Measurements from ENCODE around the gene DEFB125. TPM values are rescaled to one million over a fixed set of nuclear protein-coding genes. Genes with fewer than 3 reads are reported as not detected.
"Not testable (repeated sequence)": the region's sequence is repeated elsewhere in the genome, so short reads cannot be mapped to it uniquely, and the experiment has no call there.

Gene DEFB125
- total and polyA plus RNA-seq, 4 donors, result not detected

DNA sequence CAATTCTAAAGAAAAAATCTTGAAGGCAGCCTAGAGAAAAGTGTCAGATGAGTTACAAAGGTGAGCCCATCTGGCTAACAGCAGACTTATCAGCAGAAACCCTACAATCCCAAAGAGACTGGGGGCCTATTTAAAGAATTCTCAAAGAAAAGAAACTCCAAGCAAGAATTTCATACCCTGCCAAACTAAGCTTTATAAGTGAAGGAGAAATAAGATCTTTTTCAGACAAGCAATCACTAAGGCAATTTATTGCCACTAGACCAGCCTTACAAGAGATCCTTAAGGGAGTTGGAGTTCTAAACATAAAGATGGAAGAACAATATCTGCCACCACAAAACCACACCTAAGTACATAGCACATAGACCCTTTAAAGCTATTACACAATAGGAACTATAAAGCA is 30.0 kb downstream of the DEFB125 start:
- Histone ChIP-seq H3K9ac (ENCODE audit: low read depth in 1 of 2, low read length in 2 of 2) (no peak overlapping the region), H3K4me3 (ENCODE audit: low read depth in 1 of 3, low read length in 3 of 3) (no peak overlapping the region), H3K36me3 (ENCODE audit: control insufficient read depth in 4 of 4, insufficient read depth in 3 of 4, low read depth in 1 of 4, low read length in 3 of 4) (no peaks in the 10 kb centered on the region), H3K4me1 (ENCODE audit: control insufficient read depth in 4 of 4, insufficient read depth in 4 of 4, low read length in 3 of 4) (no peaks in the 10 kb centered on the region), H3K27ac (ENCODE audit: low read depth in 1 of 2, low read length in 2 of 2) (no peak overlapping the region), H3K27me3 (ENCODE audit: control insufficient read depth in 4 of 4, insufficient read depth in 4 of 4, low read length in 3 of 4) (peaks cover 0 to 2% (median 0%) of the 10 kb centered on the region in 4 donors), H3K9me3 (ENCODE audit: control insufficient read depth in 4 of 4, low read length in 3 of 4) (peaks cover 1 to 15% (median 3%) of the 10 kb centered on the region in 4 donors)
- no peak for DNase-seq (ENCODE audit: low spot score)
- no peak for TF ChIP-seq CTCF (IDR thresholded peaks at IDR 0.05; ENCODE audit: low read depth, low read length, missing input control)
- TF ChIP-seq EGR1 (IDR thresholded peaks at IDR 0.05; ENCODE audit: low read depth in 2 of 2), result no peak

DNA sequence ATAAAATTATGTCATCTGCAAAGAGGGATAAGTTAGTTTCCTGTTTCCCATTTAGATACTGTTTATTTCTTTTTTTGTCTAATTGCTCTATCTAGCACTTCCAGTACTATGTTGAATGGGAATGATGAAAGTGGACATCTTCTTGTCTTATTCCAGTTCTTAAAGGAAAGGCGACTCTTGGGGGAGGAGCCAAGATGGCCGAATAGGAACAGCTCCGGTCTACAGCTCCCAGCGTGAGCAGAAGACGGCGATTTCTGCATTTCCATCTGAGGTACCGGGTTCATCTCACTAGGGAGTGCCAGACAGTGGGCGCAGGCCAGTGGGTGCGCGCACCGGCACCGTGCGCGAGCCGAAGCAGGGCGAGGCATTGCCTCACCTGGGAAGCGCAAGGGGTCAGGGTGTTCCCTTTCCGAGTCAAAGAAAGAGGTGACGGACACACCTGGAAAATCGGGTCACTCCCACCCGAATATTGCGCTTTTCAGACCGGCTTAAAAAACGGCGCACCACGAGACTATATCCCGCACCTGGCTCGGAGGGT is 42.4 kb downstream of the DEFB125 start:
- H3K9me3 ChIP-seq (ENCODE audit: control insufficient read depth in 4 of 4, low read length in 3 of 4); H3K9ac ChIP-seq (ENCODE audit: low read depth in 1 of 2, low read length in 2 of 2); H3K36me3 ChIP-seq (ENCODE audit: control insufficient read depth in 4 of 4, insufficient read depth in 3 of 4, low read depth in 1 of 4, low read length in 3 of 4); H3K4me3 ChIP-seq (ENCODE audit: low read depth in 1 of 3, low read length in 3 of 3); H3K4me1 ChIP-seq (ENCODE audit: control insufficient read depth in 4 of 4, insufficient read depth in 4 of 4, low read length in 3 of 4); H3K27ac ChIP-seq (ENCODE audit: low read depth in 1 of 2, low read length in 2 of 2); DNase-seq (ENCODE audit: low spot score); H3K27me3 ChIP-seq (ENCODE audit: control insufficient read depth in 4 of 4, insufficient read depth in 4 of 4, low read length in 3 of 4): not testable (repeated sequence)
- 82% methylated on average over 27 of the region's 28 CpGs for WGBS

GRCh38 chr20:137668-138490 is 50.4 kb downstream of the DEFB125 start:
- H3K4me1 ChIP-seq (ENCODE audit: control insufficient read depth in 4 of 4, insufficient read depth in 4 of 4, low read length in 3 of 4), result no peaks in the 10 kb centered on the region
- no peak overlapping the region for H3K9ac ChIP-seq (ENCODE audit: low read depth in 1 of 2, low read length in 2 of 2)
- H3K27ac ChIP-seq (ENCODE audit: low read depth in 1 of 2, low read length in 2 of 2), result no peak overlapping the region
- H3K4me3 ChIP-seq (ENCODE audit: low read depth in 1 of 3, low read length in 3 of 3), result no peak overlapping the region
- peaks cover 0 to 2% (median 0%) of the 10 kb centered on the region in 4 donors for H3K9me3 ChIP-seq (ENCODE audit: control insufficient read depth in 4 of 4, low read length in 3 of 4)
- H3K27me3 ChIP-seq (ENCODE audit: control insufficient read depth in 4 of 4, insufficient read depth in 4 of 4, low read length in 3 of 4), result peaks cover 0 to 20% (median 0%) of the 10 kb centered on the region in 4 donors
- TF ChIP-seq, protein P1, sequence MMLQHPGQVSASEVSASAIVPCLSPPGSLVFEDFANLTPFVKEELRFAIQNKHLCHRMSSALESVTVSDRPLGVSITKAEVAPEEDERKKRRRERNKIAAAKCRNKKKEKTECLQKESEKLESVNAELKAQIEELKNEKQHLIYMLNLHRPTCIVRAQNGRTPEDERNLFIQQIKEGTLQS (IDR thresholded peaks at IDR 0.05), result no peak
- no peak for TF ChIP-seq FOXA1 (IDR thresholded peaks at IDR 0.05)
- TF ChIP-seq EGR1 (IDR thresholded peaks at IDR 0.05; ENCODE audit: low read depth in 2 of 2), result no peak
- no peaks in the 10 kb centered on the region for H3K36me3 ChIP-seq (ENCODE audit: control insufficient read depth in 4 of 4, insufficient read depth in 3 of 4, low read depth in 1 of 4, low read length in 3 of 4)
- DNase-seq (ENCODE audit: low spot score), result no peak
- 77% methylated on average over 11 of the region's 11 CpGs for WGBS

DNA sequence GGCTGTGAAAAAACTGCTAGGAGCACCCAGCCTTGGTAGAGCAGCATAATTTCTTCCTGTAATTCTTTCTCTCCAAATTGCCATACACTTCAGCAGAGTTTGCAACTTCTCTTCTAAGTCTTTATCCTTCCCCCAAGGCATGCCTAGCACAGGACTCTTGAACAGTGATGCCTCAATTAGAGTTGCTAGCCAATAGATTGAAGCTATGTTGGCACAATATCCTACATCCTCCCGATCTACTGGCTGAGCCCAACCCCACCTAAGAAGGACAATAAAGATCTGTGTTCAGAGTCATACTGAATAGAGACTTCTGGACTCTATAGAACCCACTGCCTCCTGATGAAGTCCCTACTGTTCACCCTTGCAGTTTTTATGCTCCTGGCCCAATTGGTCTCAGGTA is 54.8 kb downstream of the DEFB125 start, which contains the start of gene DEFB126:
Gene DEFB126 (plus strand): TSS at position 301 of the 400 bp plus-strand sequence. CDS start 39 bp downstream, at position 340.
- H3K27ac ChIP-seq (ENCODE audit: low read depth in 1 of 2, low read length in 2 of 2), result no peak within 1 kb of the TSS
- DNase-seq (ENCODE audit: low spot score), result no peak
- no peak within 1 kb of the TSS for H3K9ac ChIP-seq (ENCODE audit: low read depth in 1 of 2, low read length in 2 of 2)
- no peaks in the 10 kb centered on the region for H3K4me1 ChIP-seq (ENCODE audit: control insufficient read depth in 4 of 4, insufficient read depth in 4 of 4, low read length in 3 of 4)
- TF ChIP-seq RXRA (IDR thresholded peaks at IDR 0.05) (no peak), FOXA2 (IDR thresholded peaks at IDR 0.05) (no peak)
- TF ChIP-seq, protein P1 (IDR thresholded peaks at IDR 0.05), result no peak
- H3K9me3 ChIP-seq (ENCODE audit: control insufficient read depth in 4 of 4, low read length in 3 of 4), result peaks cover 0 to 2% (median 0%) of the 10 kb centered on the region in 4 donors
- no peak within 1 kb of the TSS for H3K4me3 ChIP-seq (ENCODE audit: low read depth in 1 of 3, low read length in 3 of 3)
- no peaks in the 10 kb centered on the region for H3K36me3 ChIP-seq (ENCODE audit: control insufficient read depth in 4 of 4, insufficient read depth in 3 of 4, low read depth in 1 of 4, low read length in 3 of 4)
- 58% methylated on average over 1 of the region's 1 CpG for WGBS
- H3K27me3 ChIP-seq (ENCODE audit: control insufficient read depth in 4 of 4, insufficient read depth in 4 of 4, low read length in 3 of 4), result peaks cover 0 to 26% (median 0%) of the 10 kb centered on the region in 4 donors

All from liver (tissue), 9 donors.